ENCODE results near the gene DNAH3. TPM values are rescaled to one million over a fixed set of nuclear protein-coding genes. Genes with fewer than 3 reads are reported as not detected.
"Not testable (repeated sequence)": the region's sequence is repeated elsewhere in the genome, so short reads cannot be mapped to it uniquely, and the experiment has no call there.

Gene DNAH3
- total RNA-seq, result not detected
- long read RNA-seq, result 0 reads

GRCh38 chr16:21150375-21151001, at the start of gene DNAH3:
Gene DNAH3 (minus strand): TSS chr16:21150846. CDS start chr16:21150319, 527 bp downstream.
- no peak within 1 kb of the TSS for H3K4me3 ChIP-seq
- WGBS (ENCODE audit: insufficient coverage, low coverage, low lambda C conversion rate, missing lambda C conversion rate), result 15% methylated on average over 7 of the region's 8 CpGs
- H3K27ac ChIP-seq, result no peak within 1 kb of the TSS
- intact Hi-C loops (cut with DNase I), result loop anchor here in 1 of 2 donors (10.0 kb wide), 1 partner anchor 404 kb away; no protein-coding TSS in a partner anchor
- H3K9me3 ChIP-seq, result no peaks in the 10 kb centered on the region
- no peaks in the 10 kb centered on the region for H3K27me3 ChIP-seq
- H3K36me3 ChIP-seq, result no peaks in the 10 kb centered on the region
- ATAC-seq, result peak in 3 of 4 donors; percentile 22 to 39 (median 38)
- no peak for TF ChIP-seq POLR2A (IDR thresholded peaks at IDR 0.05)
- no peak for TF ChIP-seq CTCF (IDR thresholded peaks at IDR 0.05)
- H3K4me1 ChIP-seq, result no peaks in the 10 kb centered on the region
- DNase-seq, result no peak

- Histone ChIP-seq H3K4me1 (no peaks in the 10 kb centered on the region), H3K27ac (no peak overlapping the region), H3K9me3 (no peaks in the 10 kb centered on the region), H3K36me3 (no peaks in the 10 kb centered on the region), H3K27me3 (no peaks in the 10 kb centered on the region), H3K4me3 (no peak overlapping the region)
- intact Hi-C loops (cut with DNase I), result no loop called here
- no peak for TF ChIP-seq POLR2A (IDR thresholded peaks at IDR 0.05)
- TF ChIP-seq CTCF (IDR thresholded peaks at IDR 0.05), result no peak
- ATAC-seq, result no peak
- 52% methylated on average over 5 of the region's 5 CpGs for WGBS (ENCODE audit: insufficient coverage, low coverage, low lambda C conversion rate, missing lambda C conversion rate)
- DNase-seq, result no peak
Measured at GRCh38 chr16:21199607-21200218, 49.1 kb upstream of the DNAH3 start.

DNA sequence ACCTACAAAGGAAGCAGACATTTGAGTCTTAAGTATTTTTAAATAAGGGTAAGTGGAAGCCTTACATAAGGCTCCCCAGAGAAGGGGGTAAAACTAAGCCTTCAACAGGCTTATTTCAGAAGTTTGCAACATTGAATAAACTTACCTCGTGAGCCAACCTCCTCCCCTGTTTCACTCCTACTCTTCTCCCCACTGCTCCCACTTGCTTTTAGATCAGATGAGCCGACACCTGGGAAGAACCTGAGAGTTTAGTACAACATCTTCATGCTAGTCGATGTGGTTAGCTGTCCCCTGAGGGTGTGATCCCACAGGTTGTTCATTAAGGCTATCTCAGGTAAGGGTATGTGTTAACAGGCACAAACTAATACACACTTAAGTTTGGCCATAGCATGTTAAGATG, 47.0 kb upstream of the DNAH3 start:
- ATAC-seq (no peak), DNase-seq (no peak)
- no peaks in the 10 kb centered on the region for H3K9me3 ChIP-seq
- H3K27ac ChIP-seq, result no peak overlapping the region
- 62% methylated on average over 3 of the region's 3 CpGs for WGBS (ENCODE audit: insufficient coverage, low coverage, low lambda C conversion rate, missing lambda C conversion rate)
- H3K27me3 ChIP-seq, result no peaks in the 10 kb centered on the region
- no peak for TF ChIP-seq CTCF (IDR thresholded peaks at IDR 0.05)
- no peak for TF ChIP-seq POLR2A (IDR thresholded peaks at IDR 0.05)
- H3K4me1 ChIP-seq, result no peaks in the 10 kb centered on the region
- H3K4me3 ChIP-seq, result no peak overlapping the region
- intact Hi-C loops (cut with DNase I), result no loop called here
- no peaks in the 10 kb centered on the region for H3K36me3 ChIP-seq

DNA sequence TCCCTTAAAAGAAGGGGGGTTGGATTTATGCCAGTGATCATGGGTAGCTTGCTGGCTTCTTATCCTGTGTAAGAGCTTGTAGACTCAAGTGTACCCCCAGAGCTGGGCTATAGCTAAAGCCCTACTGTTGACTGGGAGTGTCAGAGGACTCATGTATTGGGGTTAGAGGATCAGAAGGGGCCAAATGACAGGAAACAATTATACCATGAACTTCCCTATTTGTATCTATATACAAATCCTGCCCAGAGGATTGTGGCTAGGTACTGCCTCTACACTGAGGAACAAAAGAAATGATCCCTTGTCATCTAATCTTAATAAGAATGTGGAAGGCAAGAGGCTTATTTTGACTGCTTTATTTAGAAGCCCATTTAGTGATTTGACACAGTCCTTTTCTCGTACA, 46.5 kb upstream of the DNAH3 start:
- intact Hi-C loops (cut with DNase I), result no loop called here
- no peak for TF ChIP-seq CTCF (IDR thresholded peaks at IDR 0.05)
- no peak for TF ChIP-seq POLR2A (IDR thresholded peaks at IDR 0.05)

GRCh38 chr16:21195330-21195729, 44.7 kb upstream of the DNAH3 start:
- 87% methylated on average over 8 of the region's 8 CpGs for WGBS (ENCODE audit: insufficient coverage, low coverage, low lambda C conversion rate, missing lambda C conversion rate)
- H3K36me3 ChIP-seq; intact Hi-C loops (cut with DNase I); ATAC-seq; H3K27me3 ChIP-seq; H3K27ac ChIP-seq; H3K9me3 ChIP-seq; DNase-seq; H3K4me1 ChIP-seq; H3K4me3 ChIP-seq: not testable (repeated sequence)

More for the DNA sequence above, 46.5 kb upstream of the DNAH3 start:
- no peak overlapping the region for H3K27ac ChIP-seq
- ATAC-seq (no peak), DNase-seq (no peak)
- H3K4me1 ChIP-seq, result no peaks in the 10 kb centered on the region
- H3K36me3 ChIP-seq, result no peaks in the 10 kb centered on the region
- no peaks in the 10 kb centered on the region for H3K27me3 ChIP-seq
- 86% methylated on average over 1 of the region's 1 CpG for WGBS (ENCODE audit: insufficient coverage, low coverage, low lambda C conversion rate, missing lambda C conversion rate)
- no peaks in the 10 kb centered on the region for H3K9me3 ChIP-seq
- no peak overlapping the region for H3K4me3 ChIP-seq
